Endometrium (tissue), 2 donors: ENCODE measurements around the gene SPANXN1.
"Not testable (repeated sequence)": the region's sequence is repeated elsewhere in the genome, so short reads cannot be mapped to it uniquely, and the experiment has no call there.

Source experiments
- FAIRE-seq: peaks from 2 replicates; lab custom pipeline; 2012; peaks lifted over from hg19 to GRCh38; lab: Jason Lieb, UNC
- donor health status: control.
- donor health status: control.

The SPANXN1 gene, protein sequence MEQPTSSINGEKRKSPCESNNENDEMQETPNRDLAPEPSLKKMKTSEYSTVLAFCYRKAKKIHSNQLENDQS

DNA sequence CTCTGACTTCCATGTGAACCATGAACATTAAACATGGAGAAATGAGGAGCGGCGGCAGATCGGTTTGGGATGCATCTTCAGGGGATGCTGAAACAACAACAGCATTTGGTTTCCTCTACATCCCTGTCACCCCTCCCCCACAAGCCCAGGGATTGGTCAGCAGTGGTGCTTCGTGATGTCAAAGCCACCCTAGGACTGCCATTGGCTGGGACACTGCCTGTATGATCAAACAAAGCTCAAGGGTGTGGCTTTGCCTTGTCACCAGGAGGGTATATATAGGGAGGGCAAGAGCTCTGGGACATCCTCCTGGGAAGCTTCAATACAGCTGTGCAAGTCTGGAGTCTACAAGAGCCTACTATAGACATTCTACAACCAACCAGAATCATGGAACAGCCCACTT is at the start of gene SPANXN1:
TSS of gene SPANXN1 (plus strand) at position 301 of the 400 bp plus-strand sequence. CDS start at position 385, 84 bp downstream.
- not testable (repeated sequence) for FAIRE-seq

DNA sequence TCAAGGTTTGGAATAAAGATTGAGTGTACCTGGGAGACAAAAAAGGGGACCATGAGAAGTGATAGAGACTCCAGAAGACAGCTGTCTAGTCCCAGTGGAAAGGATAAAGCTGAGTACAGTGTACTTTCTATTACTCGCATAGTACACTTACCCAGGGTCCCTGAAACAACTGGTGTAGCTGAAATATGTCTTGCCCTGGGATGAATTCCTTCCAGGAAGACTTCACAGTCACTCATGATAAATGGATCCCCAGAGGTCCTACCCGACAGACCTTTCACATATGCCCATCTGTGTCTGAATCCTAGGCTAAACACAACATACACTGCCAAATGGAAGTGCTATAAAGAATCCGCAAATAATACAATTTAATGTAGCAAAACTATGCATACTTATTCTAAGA is 48.2 kb upstream of the SPANXN1 start:
- no peak for FAIRE-seq

DNA sequence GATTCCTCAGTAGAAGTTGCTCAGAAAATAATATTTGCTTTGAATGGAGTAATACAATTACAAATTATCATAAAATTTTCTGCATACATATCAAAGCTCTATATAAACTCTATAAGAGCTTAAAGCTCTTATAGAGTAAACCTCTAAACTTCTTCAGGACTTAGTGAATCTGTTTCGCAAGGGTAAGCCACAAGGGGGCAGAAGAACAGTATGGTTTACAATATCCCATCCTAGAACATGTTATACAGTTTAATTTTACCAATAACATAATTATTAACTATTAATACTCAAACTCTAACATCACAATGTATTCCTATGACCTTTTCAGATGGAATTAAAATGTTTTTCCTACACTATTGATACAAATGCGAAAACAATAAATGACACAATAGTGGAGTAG is 33.8 kb upstream of the SPANXN1 start:
- FAIRE-seq = no peak

DNA sequence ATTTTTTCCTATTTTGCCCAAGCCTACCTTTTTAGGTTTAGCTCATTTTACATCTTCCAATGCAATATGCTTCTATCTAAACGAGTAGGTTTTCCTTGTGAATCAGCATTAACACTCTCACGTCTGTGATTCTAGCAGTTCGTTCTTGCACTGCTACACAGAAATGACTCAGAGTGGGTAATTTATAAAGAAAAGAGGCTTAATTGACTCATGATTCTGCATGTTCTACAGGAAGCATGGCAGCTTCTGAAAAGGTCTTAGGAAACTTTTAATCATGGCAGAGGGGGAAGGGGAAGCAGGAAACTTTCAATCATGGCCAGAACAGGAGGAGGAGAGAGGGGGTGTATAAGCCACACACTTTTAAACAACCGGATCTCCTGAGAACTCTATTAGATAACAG is 44.9 kb downstream of the SPANXN1 start:
- FAIRE-seq = no peak
